Dermis blood vessel endothelial cell (primary cell): ENCODE measurements around the gene ZDHHC16. TPM values are rescaled to one million over a fixed set of nuclear protein-coding genes. Genes with fewer than 3 reads are reported as not detected.

Source experiments
- total RNA-seq: library from RNA; depleted of rRNA; stranded (reverse); fragments of >200 nt; gene quantifications from 2 replicates; pipeline ENCODE4 v1.2.3, GENCODE V29; 2014

ZDHHC16 gene
- total RNA-seq, 1 donor from 2014 or later: 39.8 TPM

Other genes with a start within 250 kb of the ZDHHC16 start
- 11.4 and 18.1 TPM in 2 replicates for gene ARHGAP19, start 153.5 kb upstream of the ZDHHC16 start, total RNA-seq
- gene FRAT1, start 126.9 kb upstream of the ZDHHC16 start, total RNA-seq: 5.4 and 6.6 TPM in 2 replicates
- 17.1 and 28.8 TPM in 2 replicates for gene FRAT2, start 111.4 kb upstream of the ZDHHC16 start, total RNA-seq
- 10.4 and 20.3 TPM in 2 replicates for gene RRP12, start 44.8 kb upstream of the ZDHHC16 start, total RNA-seq
- 218 and 349 TPM in 2 replicates for gene PGAM1, start 20.0 kb upstream of the ZDHHC16 start, total RNA-seq
- gene EXOSC1, start 169 bp upstream of the ZDHHC16 start, total RNA-seq: 29.4 and 35.7 TPM in 2 replicates
- gene MMS19, start 52.2 kb downstream of the ZDHHC16 start, total RNA-seq: 95.5 and 102 TPM in 2 replicates
- 63.4 and 78.1 TPM in 2 replicates for gene UBTD1, start 52.7 kb downstream of the ZDHHC16 start, total RNA-seq
- 0.34 and 1.1 TPM in 2 replicates for gene ANKRD2, start 126.6 kb downstream of the ZDHHC16 start, total RNA-seq
- gene HOGA1, start 138.2 kb downstream of the ZDHHC16 start, total RNA-seq: 0.85 and 0.88 TPM in 2 replicates
- gene C10orf62, start 143.5 kb downstream of the ZDHHC16 start, total RNA-seq: 0.09 and 0.34 TPM in 2 replicates
- gene MORN4, start 187.3 kb downstream of the ZDHHC16 start, total RNA-seq: 0.98 and 3.6 TPM in 2 replicates
- gene PI4K2A, start 194.5 kb downstream of the ZDHHC16 start, total RNA-seq: 16.7 and 19.7 TPM in 2 replicates
- 4.4 and 5.6 TPM in 2 replicates for gene AVPI1, start 241.1 kb downstream of the ZDHHC16 start, total RNA-seq